Measurements from ENCODE around the gene ANKRD11. TPM values are rescaled to one million over a fixed set of nuclear protein-coding genes. Genes with fewer than 3 reads are reported as not detected.
A peak's percentile ranks its signal among the peaks of the same experiment; 100 is the strongest.

Gene ANKRD11
- total RNA-seq, 1 experiment from 2014 or later = 266 TPM

GRCh38 chr16:89266521-89267134 lies 223.7 kb downstream of the ANKRD11 start:
- ChIA-PET RAD21 (ENCODE audit: low non-redundant PET in 1 of 2, low total read pairs in 2 of 2, uncharacterized antibody in 2 of 2, unreplicated experiment in 2 of 2) (no interaction called here), CTCF (no interaction called here), POLR2A (interaction anchor here (1.5 kb wide), 1 partner anchor 20 kb away, joined by 3 read pairs; no protein-coding TSS in a partner anchor)
- no peaks in the 10 kb centered on the region for H3K9me2 ChIP-seq (ENCODE audit: insufficient read depth)
- H3K9me3 ChIP-seq (ENCODE audit: control insufficient read depth in 1 of 2, insufficient read depth in 1 of 2, low read depth in 1 of 2, low read length in 2 of 2) = no peaks in the 10 kb centered on the region
- H3K79me2 ChIP-seq (ENCODE audit: insufficient read depth, low read length) = peaks cover 14% of the 10 kb centered on the region; the same call in 1 of the 2 replicates
- no peaks in the 10 kb centered on the region for H3K27me3 ChIP-seq (ENCODE audit: insufficient read depth, low read length)
- no peak overlapping the region for H3K4me3 ChIP-seq (replicated peaks in 1 of 2; ENCODE audit: low read depth in 1 of 2, low read length in 2 of 2)
- no peak for ATAC-seq
- no peak overlapping the region for H3K4me2 ChIP-seq (ENCODE audit: low read length)
- no TSS peak for BruUV-seq (replicated peaks)
- H4K20me1 ChIP-seq (ENCODE audit: insufficient read depth) = no peaks in the 10 kb centered on the region
- DNase-seq (ENCODE audit: low read depth, low spot score) = no peak
- no peak overlapping the region; the same call in 1 of the 2 replicates for H3K27ac ChIP-seq (ENCODE audit: low read depth, low read length)
- intact Hi-C loops (cut with micrococcal nuclease) = no loop called here
- TF ChIP-seq POLR2AphosphoS5 (IDR thresholded peaks at IDR 0.05; ENCODE audit: low read depth, low read length) (peak; percentile 55), FOSL1 (IDR thresholded peaks at IDR 0.05; ENCODE audit: low read depth) (no peak)
- H2AFZ ChIP-seq (ENCODE audit: low read depth, low read length, poor library complexity, severe bottlenecking) = no peak overlapping the region
- no peak overlapping the region for H3K9ac ChIP-seq (ENCODE audit: low read length)
- H3K36me3 ChIP-seq (ENCODE audit: control insufficient read depth in 1 of 2, insufficient read depth in 2 of 2, low read length in 2 of 2) = peaks cover 14 to 28% of the 10 kb centered on the region in 2 experiments
- H3K4me1 ChIP-seq (ENCODE audit: control insufficient read depth in 1 of 2, insufficient read depth in 2 of 2, low read length in 2 of 2) = peaks cover 0 to 18% of the 10 kb centered on the region in 2 experiments; a peak in 3 of 4 replicates

- no peak overlapping the region for H3K27ac ChIP-seq (ENCODE audit: low read depth, low read length)
- intact Hi-C loops (cut with micrococcal nuclease) = no loop called here
- CTCF ChIA-PET = no interaction called here
These were observed 224.7 kb downstream of the ANKRD11 start for GRCh38 chr16:89265647-89266046.

More at GRCh38 chr16:89265647-89266046, 224.7 kb downstream of the ANKRD11 start:
- H3K4me3 ChIP-seq (replicated peaks in 1 of 2; ENCODE audit: low read depth in 1 of 2, low read length in 2 of 2) = no peak overlapping the region
- no peaks in the 10 kb centered on the region for H4K20me1 ChIP-seq (ENCODE audit: insufficient read depth)
- peaks cover 10 to 23% of the 10 kb centered on the region in 2 experiments for H3K36me3 ChIP-seq (ENCODE audit: control insufficient read depth in 1 of 2, insufficient read depth in 2 of 2, low read length in 2 of 2)
- TF ChIP-seq ATF3 (IDR thresholded peaks at IDR 0.05) (no peak), CBX3 (IDR thresholded peaks at IDR 0.05; ENCODE audit: low read depth) (no peak), RAD21 (IDR thresholded peaks at IDR 0.05; ENCODE audit: low read depth) (no peak), ZNF274 (IDR thresholded peaks at IDR 0.05; ENCODE audit: low read depth, low read length) (no peak), CTCF (IDR thresholded peaks at IDR 0.05 in 2 of 3, conservative IDR thresholded peaks at IDR 0.05 in 1 of 3; ENCODE audit: borderline replicate concordance in 1 of 3, insufficient read depth in 1 of 3, low read depth in 2 of 3, low read length in 2 of 3) (no peak)
- H3K9me2 ChIP-seq (ENCODE audit: insufficient read depth) = no peaks in the 10 kb centered on the region
- ChIA-PET POLR2A (no interaction called here), RAD21 (ENCODE audit: low non-redundant PET in 1 of 2, low total read pairs in 2 of 2, uncharacterized antibody in 2 of 2, unreplicated experiment in 2 of 2) (no interaction called here)
- BruUV-seq (replicated peaks) = no TSS peak
- H3K79me2 ChIP-seq (ENCODE audit: insufficient read depth, low read length) = peaks cover 5% of the 10 kb centered on the region; the same call in 1 of the 2 replicates
- no peak overlapping the region for H3K4me2 ChIP-seq (ENCODE audit: low read length)
- H2AFZ ChIP-seq (ENCODE audit: low read depth, low read length, poor library complexity, severe bottlenecking) = no peak overlapping the region
- no peak for DNase-seq (ENCODE audit: low read depth, low spot score)
- peaks cover 0 to 18% of the 10 kb centered on the region in 2 experiments; a peak in 3 of 4 replicates for H3K4me1 ChIP-seq (ENCODE audit: control insufficient read depth in 1 of 2, insufficient read depth in 2 of 2, low read length in 2 of 2)
- no peaks in the 10 kb centered on the region for H3K27me3 ChIP-seq (ENCODE audit: insufficient read depth, low read length)
- no peaks in the 10 kb centered on the region for H3K9me3 ChIP-seq (ENCODE audit: control insufficient read depth in 1 of 2, insufficient read depth in 1 of 2, low read depth in 1 of 2, low read length in 2 of 2)
- no peak overlapping the region for H3K9ac ChIP-seq (ENCODE audit: low read length)
- ATAC-seq = no peak

All from HCT116 (cell line).